Right lobe of liver (tissue), 6 donors: Measurements from ENCODE around the gene ECE1. TPM values are rescaled to one million over a fixed set of nuclear protein-coding genes. Genes with fewer than 3 reads are reported as not detected.

ENCODE experiments used
- ATAC-seq, 4 donors: fragments of 200-7000 bp; cut with Tn5 transposase; one replicate each; pipeline ENCODE4 v1.9.1; 2020; ENCODE audit warnings: mild to moderate bottlenecking in 4 of 4, moderate library complexity in 4 of 4
- DNase-seq, 3 donors: peaks; one replicate each; pipeline ENCODE4 v3.0.0-alpha.2; 2020
- H3K27ac ChIP-seq, 3 donors: fragments of 200-600 bp; one replicate each; pipeline ENCODE4 v1.8.0; 2022
- H3K27me3 ChIP-seq, 2 donors: fragments of 200-600 bp; one replicate each; pipeline ENCODE4 v1.8.0; 2022
- H3K36me3 ChIP-seq, 4 donors: fragments of 200-600 bp; sonication (generic) in 1 of 4; one replicate each; pipeline versions ENCODE4 v1.5.1 to v1.8.0; 2017 to 2022; ENCODE audit warnings: control low read depth in 1 of 4
- H3K4me1 ChIP-seq, 4 donors: fragments of 200-600 bp; sonication (generic) in 1 of 4; one replicate each; pipeline versions ENCODE4 v1.5.1 to v1.8.0; 2017 to 2022; ENCODE audit warnings: control low read depth in 1 of 4
- H3K4me3 ChIP-seq, 3 donors: fragments of 200-600 bp; one replicate each; pipeline ENCODE4 v1.8.0; 2022
- H3K9me3 ChIP-seq, 4 donors: fragments of 200-600 bp; sonication (generic) in 1 of 4; one replicate each; pipeline versions ENCODE4 v1.5.1 to v1.8.0; 2017 to 2022; ENCODE audit warnings: control low read depth in 1 of 4
- CTCF ChIP-seq, 4 donors: fragments of 200-600 bp in 3 of 4; fragments of 450-650 bp in 1 of 4; IDR thresholded peaks; one replicate each; pipeline versions ENCODE4 v1.5.1 to v1.8.0; 2016 to 2022; ENCODE audit warnings: antibody characterized with exemption in 4 of 4, mild to moderate bottlenecking in 2 of 4
- POLR2A ChIP-seq: fragments of 450-650 bp; IDR thresholded peaks from one replicate; pipeline ENCODE4 v1.6.1; 2017; ENCODE audit warnings: antibody characterized with exemption, mild to moderate bottlenecking
- WGBS: methylation state at CpG from one replicate; pipeline ENCODE4 v1.1.6; 2018; ENCODE audit warnings: low coverage, low lambda C conversion rate; ENCODE audit not compliant: insufficient coverage; ENCODE audit errors: missing lambda C conversion rate; 5-methylcytosine and 5-hydroxymethylcytosine counted together
- intact Hi-C, 2 donors: fragments of 100-400 bp; cut with DNase I; formaldehyde crosslinking; loops; one replicate each; pipeline versions ENCODE4 v1.11.2 to v1.14.1; 2022
- total RNA-seq, 6 experiments: library from RNA; depleted of rRNA in 2 of 6; stranded (reverse); fragments of >200 nt in 2 of 6; fragmentation: NEBNext Ultra II Directional in 3 of 6; extraction: Animal tissue kit (Norgen Biotek cat#: 25700) in 3 of 6; gene quantifications; one replicate each; pipeline versions ENCODE4 v1.1.0 to v1.2.4, GENCODE V29; 2016 to 2023
- donor health status: DM: no; HTN: yes; CAD: no.
- donor health status: DM: no; HTN: no; CAD: no.
- donor health status: DM: no; HTN: no; CAD: no.
- donor health status: DM: no; HTN: yes; CAD: no.
- donor health status: DM: no; HTN: yes; CAD: no.

Gene ECE1
- total RNA-seq, 6 experiments from 2014 or later: 39.7 to 61.3 (median 43.8) TPM

- Histone ChIP-seq H3K36me3 (peaks cover 0 to 39% (median 18%) of the 10 kb centered on the region in 4 donors), H3K4me3 (no peak overlapping the region), H3K27ac (peak overlapping the region in 1 of 3 donors; percentile 60), H3K9me3 (no peaks in the 10 kb centered on the region), H3K4me1 (peaks cover 0 to 49% (median 19%) of the 10 kb centered on the region in 4 donors), H3K27me3 (no peaks in the 10 kb centered on the region)
- intact Hi-C loops: no loop called here
- WGBS: 40% methylated on average over 7 of the region's 14 CpGs
- DNase-seq (no peak), ATAC-seq (peak; percentile 54 to 60 (median 58))
- TF ChIP-seq CTCF (IDR thresholded peaks at IDR 0.05): no peak
These were observed 42.2 kb downstream of the ECE1 start for GRCh38 chr1:21247892-21248715.

DNA sequence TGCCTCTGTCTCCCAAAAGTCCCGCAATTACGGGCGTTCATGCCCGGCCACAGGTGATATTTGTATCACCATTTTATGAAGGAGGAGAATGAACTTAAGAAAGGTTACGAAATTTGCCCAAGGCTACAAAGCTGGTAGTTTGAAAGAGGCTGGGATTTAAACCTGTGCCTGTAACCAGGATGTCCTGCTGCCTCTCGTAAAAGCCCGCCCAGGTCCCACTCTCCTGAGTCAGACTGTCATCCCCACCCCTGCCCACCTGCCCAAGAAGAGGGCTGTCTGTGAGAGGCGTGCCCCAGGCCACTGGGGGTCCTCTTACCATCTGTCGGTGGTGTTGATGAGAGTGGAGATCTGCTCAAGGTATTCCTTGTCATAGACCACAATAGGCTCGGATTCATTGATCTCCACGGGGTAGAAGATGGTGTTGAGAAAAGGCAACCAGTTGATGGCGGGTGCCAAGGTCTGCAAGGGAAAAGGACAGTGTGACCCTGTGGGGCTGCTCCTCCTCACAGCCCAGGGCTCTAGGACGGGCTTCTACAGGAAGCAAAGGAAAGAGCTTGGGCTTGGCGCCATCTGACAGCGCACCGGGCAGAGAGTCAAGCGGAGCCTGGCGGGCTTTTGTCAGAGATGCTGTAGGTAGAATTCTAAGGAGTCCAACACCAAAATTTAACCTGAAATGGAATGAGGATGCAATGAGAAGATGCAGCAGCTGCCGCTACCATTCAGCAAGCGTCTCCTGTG is 43.2 kb downstream of the ECE1 start:
- peaks cover 0 to 39% (median 14%) of the 10 kb centered on the region in 4 donors for H3K4me1 ChIP-seq
- TF ChIP-seq POLR2A: no peak
- no peaks in the 10 kb centered on the region for H3K27me3 ChIP-seq
- H3K9me3 ChIP-seq: no peaks in the 10 kb centered on the region
- WGBS: 85% methylated on average over 12 of the region's 20 CpGs
- intact Hi-C loops: no loop called here
- peaks cover 0 to 47% (median 20%) of the 10 kb centered on the region in 4 donors for H3K36me3 ChIP-seq
- no peak overlapping the region for H3K4me3 ChIP-seq
- H3K27ac ChIP-seq: peak overlapping the region in 1 of 3 donors; percentile 60
- DNase-seq (no peak), ATAC-seq (no peak)

- WGBS: 91% methylated on average over 4 of the region's 4 CpGs
- Histone ChIP-seq H3K27ac (no peak overlapping the region), H3K27me3 (no peaks in the 10 kb centered on the region), H3K36me3 (peaks cover 0 to 53% (median 22%) of the 10 kb centered on the region in 4 donors), H3K4me1 (peaks cover 0 to 26% (median 8%) of the 10 kb centered on the region in 4 donors), H3K9me3 (no peaks in the 10 kb centered on the region), H3K4me3 (no peak overlapping the region)
- no peak for DNase-seq
- intact Hi-C loops: no loop called here
- TF ChIP-seq POLR2A: no peak
- TF ChIP-seq CTCF (IDR thresholded peaks at IDR 0.05): no peak
- no peak for ATAC-seq
These were observed 44.5 kb downstream of the ECE1 start for GRCh38 chr1:21245688-21246229.

GRCh38 chr1:21244986-21245687 is 45.1 kb downstream of the ECE1 start:
- ATAC-seq (no peak), DNase-seq (no peak)
- H3K27ac ChIP-seq: no peak overlapping the region
- WGBS: 88% methylated on average over 3 of the region's 11 CpGs
- H3K27me3 ChIP-seq: no peaks in the 10 kb centered on the region
- no peak overlapping the region for H3K4me3 ChIP-seq
- H3K4me1 ChIP-seq: peaks cover 0 to 20% (median 6%) of the 10 kb centered on the region in 4 donors
- TF ChIP-seq CTCF (IDR thresholded peaks at IDR 0.05): peak in 3 of 4 donors; percentile 24 to 30 (median 28)
- no peak for TF ChIP-seq POLR2A
- no peaks in the 10 kb centered on the region for H3K9me3 ChIP-seq
- peaks cover 0 to 53% (median 24%) of the 10 kb centered on the region in 4 donors for H3K36me3 ChIP-seq
- intact Hi-C loops: no loop called here
